Activated effector memory CD4-positive, alpha-beta T cell treated with anti-CD3 and anti-CD28 coated beads, Interleukin-2, amount 50 U/mL, for 16 hours (primary cell): Measurements from ENCODE around the gene PIGV.
"Not testable (repeated sequence)": the region's sequence is repeated elsewhere in the genome, so short reads cannot be mapped to it uniquely, and the experiment has no call there.

ENCODE experiments used
- DNase-seq: peaks from one replicate; pipeline ENCODE4 v3.0.0-alpha.2; 2020

The PIGV gene

GRCh38 chr1:26797627-26798026 is 9.9 kb downstream of the PIGV start:
- DNase-seq, result no peak

- DNase-seq, result peak; percentile 67
Observed at GRCh38 chr1:26799479-26800142, 11.9 kb downstream of the PIGV start.

GRCh38 chr1:26803932-26804331 is 16.2 kb downstream of the PIGV start:
- DNase-seq, result not testable (repeated sequence)

GRCh38 chr1:26810105-26810504 is 22.4 kb downstream of the PIGV start:
- DNase-seq, result peak; percentile 88

- peak; percentile 33 for DNase-seq
Observed at GRCh38 chr1:26811057-26811456, 23.3 kb downstream of the PIGV start.

- no peak for DNase-seq
Observed at GRCh38 chr1:26811708-26812107, 24.0 kb downstream of the PIGV start.

- DNase-seq, result no peak
Observed at GRCh38 chr1:26814377-26814776, 26.6 kb downstream of the PIGV start.

GRCh38 chr1:26814893-26815292 is 27.1 kb downstream of the PIGV start:
- DNase-seq, result no peak

- DNase-seq, result peak; percentile 69
Observed at GRCh38 chr1:26820784-26821269, 33.1 kb downstream of the PIGV start.

GRCh38 chr1:26822737-26823395 is 35.1 kb downstream of the PIGV start:
- peak; percentile 31 for DNase-seq

- no peak for DNase-seq
Observed at GRCh38 chr1:26824731-26825130, 37.0 kb downstream of the PIGV start.

GRCh38 chr1:26826261-26827105 is 38.7 kb downstream of the PIGV start, which contains the start of gene ZDHHC18:
TSS of gene ZDHHC18 (plus strand) at chr1:26826688. CDS start at chr1:26826805, 117 bp downstream.
- DNase-seq, result peak; percentile 91

GRCh38 chr1:26827106-26827604 is 39.4 kb downstream of the PIGV start:
- DNase-seq, result no peak

- DNase-seq, result no peak
Observed at GRCh38 chr1:26827663-26828062, 39.9 kb downstream of the PIGV start.

- peak; percentile 75 for DNase-seq
Observed at GRCh38 chr1:26828411-26828991, 40.8 kb downstream of the PIGV start.

GRCh38 chr1:26829184-26829911 is 41.6 kb downstream of the PIGV start:
- DNase-seq, result no peak

- no peak for DNase-seq
Observed at GRCh38 chr1:26831059-26831458, 43.3 kb downstream of the PIGV start.

- DNase-seq, result no peak
Observed at GRCh38 chr1:26831546-26832248, 43.9 kb downstream of the PIGV start.

- DNase-seq, result no peak
Observed at GRCh38 chr1:26832249-26832960, 44.7 kb downstream of the PIGV start.
